ENCODE data around the gene KCNIP3. TPM values are rescaled to one million over a fixed set of nuclear protein-coding genes. Genes with fewer than 3 reads are reported as not detected.

The KCNIP3 gene
- total RNA-seq, 2 experiments from 2014 or later = not detected

GRCh38 chr2:95274291-95275150 is 22.6 kb upstream of the KCNIP3 start, which contains the start of gene PROM2:
Gene PROM2, plus strand, starts transcription at chr2:95274449. Its CDS starts 137 bp downstream, at chr2:95274586.
- ChIA-PET CTCF (no interaction called here), POLR2A (interaction anchor here (0.5 kb wide), 1 partner anchor 173 kb away, joined by 9 read pairs; no protein-coding TSS in a partner anchor)

DNA sequence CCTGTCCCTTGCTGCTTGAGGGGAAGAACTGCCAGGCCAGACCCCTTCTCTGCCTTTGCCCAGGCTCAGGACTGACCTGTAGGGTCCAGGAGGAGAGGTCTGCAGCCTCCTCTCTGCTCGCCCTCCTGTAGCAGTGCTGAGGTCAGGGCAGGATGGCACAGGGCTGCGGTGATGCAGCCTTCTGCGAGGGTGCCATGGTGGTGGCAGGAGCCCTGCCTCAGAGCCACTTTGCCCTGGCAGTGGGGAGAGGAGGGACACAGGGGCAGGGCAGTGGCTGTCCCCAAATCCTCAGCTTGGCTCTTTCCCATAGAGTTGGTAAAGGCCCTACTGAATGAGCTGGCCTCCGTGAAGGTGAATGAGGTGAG is 22.0 kb upstream of the KCNIP3 start:
- POLR2A ChIA-PET = interaction anchor here (0.5 kb wide), 1 partner anchor 174 kb away, joined by 9 read pairs; no protein-coding TSS in a partner anchor
- CTCF ChIA-PET = no interaction called here

DNA sequence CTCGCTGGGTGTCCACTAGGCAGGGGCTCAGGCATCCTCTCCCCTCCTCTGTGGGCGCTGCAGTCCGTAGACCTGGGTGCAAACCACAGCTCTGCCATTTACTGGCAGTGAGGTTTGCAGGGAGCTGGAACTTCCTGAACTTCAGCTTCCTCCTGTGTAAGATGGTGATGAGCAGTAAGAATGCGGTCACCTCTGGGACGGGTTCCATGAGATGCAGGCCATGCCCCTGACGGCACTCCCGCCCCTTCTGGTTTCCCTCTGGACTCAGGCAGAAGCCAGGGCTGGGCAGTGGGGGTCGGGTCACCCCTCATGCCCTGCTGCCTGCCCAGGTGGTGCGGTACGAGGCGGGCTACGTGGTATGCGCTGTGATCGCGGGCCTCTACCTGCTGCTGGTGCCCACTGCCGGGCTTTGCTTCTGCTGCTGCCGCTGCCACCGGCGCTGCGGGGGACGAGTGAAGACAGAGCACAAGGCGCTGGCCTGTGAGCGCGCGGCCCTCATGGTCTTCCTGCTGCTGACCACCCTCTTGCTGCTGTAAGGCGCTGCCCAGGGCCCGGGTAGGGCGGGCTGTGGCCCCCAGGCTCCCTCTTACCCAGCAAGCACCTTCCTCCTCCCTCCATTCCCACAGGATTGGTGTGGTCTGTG is 21.4 kb upstream of the KCNIP3 start:
- ChIA-PET CTCF (no interaction called here), POLR2A (no interaction called here)

- POLR2A ChIA-PET = no interaction called here
- CTCF ChIA-PET = no interaction called here
Measured at GRCh38 chr2:95276244-95276887, 20.8 kb upstream of the KCNIP3 start.

DNA sequence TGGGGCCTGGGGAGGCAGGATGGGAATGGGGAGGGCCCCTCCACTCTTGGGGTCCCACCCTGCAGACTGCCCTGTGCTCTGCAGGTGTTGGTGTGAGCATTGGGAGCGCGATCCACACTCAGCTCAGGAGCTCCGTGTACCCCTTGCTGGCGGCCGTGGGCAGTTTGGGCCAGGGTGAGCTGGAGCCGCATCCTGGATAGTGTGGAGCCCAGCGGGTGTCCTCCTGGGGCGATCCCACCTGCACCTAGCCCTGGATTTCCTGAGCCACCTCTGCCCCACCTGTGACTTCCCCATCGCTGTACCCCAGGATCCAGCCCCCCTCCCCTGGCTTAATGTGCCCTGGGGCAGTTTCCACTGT is 20.3 kb upstream of the KCNIP3 start:
- ChIA-PET CTCF (no interaction called here), POLR2A (no interaction called here)

GRCh38 chr2:95277246-95277906 is 19.8 kb upstream of the KCNIP3 start:
- POLR2A ChIA-PET = no interaction called here
- CTCF ChIA-PET = no interaction called here

GRCh38 chr2:95278051-95278471 is 19.1 kb upstream of the KCNIP3 start:
- POLR2A ChIA-PET = no interaction called here
- CTCF ChIA-PET = no interaction called here

DNA sequence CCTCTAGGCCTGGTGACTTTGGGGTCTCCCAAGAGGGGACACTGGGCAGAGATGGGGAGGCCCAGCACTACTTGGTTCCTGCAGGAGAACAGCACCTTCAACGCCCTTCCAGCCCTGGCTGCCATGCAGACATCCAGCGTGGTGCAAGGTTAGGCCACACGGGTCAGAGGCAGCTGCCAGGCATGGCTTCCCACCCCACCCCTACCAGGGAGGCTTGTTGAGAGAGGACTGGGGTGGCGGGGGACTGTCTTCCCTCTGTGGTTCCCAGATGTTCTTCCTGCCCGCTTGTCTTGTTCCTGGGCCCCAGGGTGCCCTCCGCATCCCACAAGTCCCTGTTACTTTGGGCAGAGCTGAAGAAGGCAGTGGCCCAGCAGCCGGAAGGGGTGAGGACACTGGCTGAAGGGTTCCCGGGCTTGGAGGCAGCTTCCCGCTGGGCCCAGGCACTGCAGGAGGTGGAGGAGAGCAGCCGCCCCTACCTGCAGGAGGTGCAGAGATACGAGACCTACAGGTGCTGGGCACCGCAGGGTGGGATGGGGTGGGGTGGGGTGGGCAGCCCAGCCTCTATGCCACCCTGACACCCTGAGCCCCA is 18.4 kb upstream of the KCNIP3 start:
- CTCF ChIA-PET = no interaction called here

GRCh38 chr2:95279435-95280035 is 17.6 kb upstream of the KCNIP3 start:
- ChIA-PET CTCF (no interaction called here), POLR2A (no interaction called here)

More for the DNA sequence above, 18.4 kb upstream of the KCNIP3 start:
- POLR2A ChIA-PET = no interaction called here

DNA sequence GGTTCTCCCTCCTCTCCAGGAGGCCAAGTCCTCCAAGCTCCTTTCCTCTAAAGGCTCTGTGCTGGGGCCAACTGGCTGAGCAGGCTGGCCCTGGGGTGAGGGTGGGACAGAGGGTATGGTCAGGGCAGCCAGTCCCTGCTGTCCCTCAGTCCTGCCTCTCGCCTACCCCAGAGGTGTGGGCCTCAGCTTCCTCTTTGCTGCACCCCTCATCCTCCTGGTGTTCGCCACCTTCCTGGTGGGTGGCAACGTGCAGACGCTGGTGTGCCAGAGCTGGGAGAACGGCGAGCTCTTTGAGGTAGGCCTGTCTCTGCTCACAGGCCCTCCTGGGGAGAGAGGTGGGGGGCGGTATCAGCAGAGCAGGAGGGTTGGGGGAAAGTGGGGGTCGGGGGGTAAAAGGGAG is 16.1 kb upstream of the KCNIP3 start:
- ChIA-PET CTCF (no interaction called here), POLR2A (no interaction called here)

DNA sequence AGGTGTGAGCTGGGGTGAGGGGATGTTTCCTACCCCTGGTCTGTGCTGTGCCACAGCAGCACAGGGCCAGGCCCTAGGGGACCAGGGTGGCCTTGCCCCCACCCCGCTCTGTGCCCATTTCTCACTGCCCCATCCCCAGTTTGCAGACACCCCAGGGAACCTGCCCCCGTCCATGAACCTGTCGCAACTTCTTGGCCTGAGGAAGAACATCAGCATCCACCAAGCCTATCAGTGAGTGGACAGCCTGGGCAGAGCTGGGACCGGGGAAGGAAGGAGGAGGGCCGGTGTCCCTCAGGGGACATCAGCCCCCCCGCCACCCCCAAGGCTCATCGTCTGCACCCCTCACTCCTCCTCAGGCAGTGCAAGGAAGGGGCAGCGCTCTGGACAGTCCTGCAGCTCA is 15.4 kb upstream of the KCNIP3 start:
- POLR2A ChIA-PET = no interaction called here
- CTCF ChIA-PET = no interaction called here

DNA sequence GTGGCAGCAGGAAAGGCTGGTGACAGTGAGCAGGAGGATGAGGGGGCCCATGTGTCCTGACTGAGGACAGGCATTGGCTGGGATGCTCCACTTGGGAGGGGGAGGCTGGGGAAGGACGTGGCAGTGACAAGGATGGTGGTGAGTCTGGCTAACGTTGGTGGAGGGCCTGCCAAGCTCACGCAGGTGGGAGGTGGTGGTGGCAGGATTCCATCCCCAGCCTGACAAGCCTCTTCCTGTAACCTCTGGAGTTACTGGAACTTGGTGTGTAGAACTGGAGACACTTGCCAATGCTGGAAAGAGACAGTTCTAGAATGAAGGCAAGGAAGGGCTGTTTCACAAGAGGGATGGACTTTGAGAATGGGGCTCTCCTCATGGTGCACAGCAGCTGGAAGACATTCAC is 14.7 kb upstream of the KCNIP3 start:
- CTCF ChIA-PET = interaction anchor here (0.6 kb wide), 1 partner anchor 158 kb away, joined by 4 read pairs; no protein-coding TSS in a partner anchor

DNA sequence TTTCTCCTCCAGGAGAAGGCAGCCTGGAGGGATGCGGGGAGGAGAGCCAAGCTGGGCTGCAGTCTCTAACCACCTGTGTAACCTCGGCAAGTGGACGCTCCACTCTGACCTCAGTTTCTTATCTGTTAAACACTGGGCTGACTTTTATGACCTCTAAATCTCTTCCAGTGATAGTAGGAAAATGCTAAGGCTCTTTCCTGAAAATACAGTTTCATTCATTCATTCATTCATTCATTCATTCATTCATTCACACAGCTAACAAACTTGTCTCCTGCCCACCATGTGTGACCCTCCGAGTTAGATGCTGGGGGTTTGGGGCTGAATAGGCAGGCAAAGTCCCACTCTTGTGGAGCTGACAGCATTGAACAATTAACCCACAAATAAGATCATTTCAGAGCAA is 13.6 kb upstream of the KCNIP3 start:
- CTCF ChIA-PET = no interaction called here
- POLR2A ChIA-PET = no interaction called here

More for the DNA sequence above, 14.7 kb upstream of the KCNIP3 start:
- POLR2A ChIA-PET = no interaction called here

GRCh38 chr2:95284886-95285541 is 12.1 kb upstream of the KCNIP3 start:
- POLR2A ChIA-PET = no interaction called here
- CTCF ChIA-PET = no interaction called here

- POLR2A ChIA-PET = no interaction called here
Measured at GRCh38 chr2:95285542-95285932, 11.6 kb upstream of the KCNIP3 start.

GRCh38 chr2:95287336-95287735 is 9.8 kb upstream of the KCNIP3 start:
- POLR2A ChIA-PET = no interaction called here
- CTCF ChIA-PET = interaction anchor here (0.7 kb wide), 1 partner anchor 407 kb away, joined by 3 read pairs; no protein-coding TSS in a partner anchor

More at GRCh38 chr2:95285542-95285932, 11.6 kb upstream of the KCNIP3 start:
- CTCF ChIA-PET = no interaction called here

DNA sequence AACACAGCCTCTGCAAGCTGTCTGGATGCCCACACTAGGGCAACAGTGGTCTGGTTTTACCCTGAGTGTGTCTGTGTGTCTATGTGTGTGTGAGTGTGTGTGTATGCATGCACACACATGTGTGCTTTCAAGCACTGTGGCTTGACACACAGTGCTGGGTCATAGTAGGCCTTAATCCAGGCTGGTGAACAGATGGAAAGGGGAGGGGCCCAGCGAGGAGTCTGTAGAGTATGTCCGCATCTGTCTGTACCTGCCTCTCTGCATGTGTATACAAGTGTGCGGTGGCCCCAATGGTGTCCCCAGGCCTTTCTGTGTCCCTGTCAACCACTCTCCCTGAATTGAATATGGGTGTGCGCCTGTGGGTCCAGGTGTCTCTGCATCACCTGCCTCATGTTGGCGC is 9.3 kb upstream of the KCNIP3 start:
- ChIA-PET CTCF (no interaction called here), POLR2A (no interaction called here)

DNA sequence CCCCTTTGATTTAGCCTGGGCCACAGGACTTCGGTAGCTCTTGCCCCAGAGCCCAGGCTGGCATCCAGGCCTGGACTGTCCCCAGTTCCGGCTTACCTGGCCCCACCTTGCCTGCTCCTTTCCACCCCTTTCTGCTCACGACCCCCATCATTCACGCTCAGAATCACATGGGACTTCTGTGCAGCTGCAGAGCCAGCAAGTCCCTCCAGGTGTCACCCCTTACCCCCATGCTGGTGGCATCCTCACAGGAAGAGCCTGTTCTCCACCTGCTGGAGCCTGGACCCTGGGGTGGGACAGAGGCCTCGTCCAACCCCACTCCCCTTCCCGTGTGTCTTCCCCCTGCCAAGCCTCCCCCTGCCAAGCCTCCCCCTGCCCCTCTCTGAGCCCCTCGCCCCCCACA is 7.9 kb upstream of the KCNIP3 start:
- ChIA-PET CTCF (no interaction called here), POLR2A (no interaction called here)

- POLR2A ChIA-PET = no interaction called here
- CTCF ChIA-PET = no interaction called here
Measured at GRCh38 chr2:95291222-95291621, 5.9 kb upstream of the KCNIP3 start.

Measured in activated CD8-positive, alpha-beta memory T cell treated with anti-CD3 and anti-CD28 coated beads for 36 hours (primary cell).